Neutrophil (primary cell): ENCODE results near the gene PRXL2B.

Experiments
- H3K27ac ChIP-seq: fragments of 200-600 bp; sonication (generic); 2 replicates; pipeline ENCODE4 v1.5.1; 2016; ENCODE audit warnings: mild to moderate bottlenecking, moderate library complexity
- H3K27me3 ChIP-seq: fragments of 200-600 bp; sonication (generic); 2 replicates; pipeline ENCODE4 v1.6.0; 2016; ENCODE audit warnings: mild to moderate bottlenecking
- H3K36me3 ChIP-seq: fragments of 200-600 bp; sonication (generic); 2 replicates; pipeline ENCODE4 v1.5.1; 2017
- H3K4me1 ChIP-seq, 2 experiments: fragments of 200-600 bp in 1 of 2; sonication (generic) in 1 of 2; 1 replicate in 1 of 2; 2 replicates in 1 of 2; pipeline versions ENCODE4 v1.5.1 to v1.6.1; 2013 to 2016; ENCODE audit warnings: low read depth in 1 of 2, low read length in 1 of 2, mild to moderate bottlenecking in 1 of 2, moderate library complexity in 1 of 2; ENCODE audit not compliant: control insufficient read depth in 1 of 2, insufficient read depth in 1 of 2
- H3K4me3 ChIP-seq, 2 experiments: fragments of 200-600 bp in 1 of 2; sonication (generic) in 1 of 2; 1 replicate in 1 of 2; 2 replicates in 1 of 2; pipeline ENCODE4 v1.5.1; 2013 to 2016; ENCODE audit warnings: low read depth in 1 of 2, low read length in 1 of 2, mild to moderate bottlenecking in 1 of 2, moderate library complexity in 1 of 2
- H3K9me3 ChIP-seq: fragments of 200-600 bp; sonication (generic); 2 replicates; pipeline ENCODE4 v1.5.1; 2016
- CTCF ChIP-seq: fragments of 200-600 bp; sonication (generic); IDR thresholded peaks from 2 replicates; pipeline ENCODE4 v1.5.1; 2016; ENCODE audit warnings: antibody characterized with exemption

PRXL2B gene

DNA sequence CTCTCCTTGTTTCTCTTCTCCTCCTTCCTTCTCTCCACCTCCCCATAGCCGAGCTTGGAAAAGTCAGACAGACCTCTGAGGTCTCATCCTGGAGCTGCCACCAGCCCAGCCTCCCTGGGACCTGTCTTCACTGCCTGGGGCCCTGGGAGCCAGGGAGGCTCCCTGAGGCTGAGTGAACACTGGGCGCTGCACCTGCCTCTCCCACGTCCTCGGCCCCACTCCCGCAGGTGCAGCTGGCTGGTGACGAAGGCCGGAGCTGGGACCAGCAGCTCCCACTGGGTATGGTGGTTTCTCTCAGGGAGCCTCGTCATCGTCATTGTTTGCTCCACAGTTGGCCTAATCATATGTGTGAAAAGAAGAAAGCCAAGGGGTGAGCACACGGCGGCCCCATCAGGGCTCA is 25.1 kb upstream of the PRXL2B start:
- Histone ChIP-seq H3K27me3 (no peaks in the 10 kb centered on the region), H3K36me3 (peaks cover 70% of the 10 kb centered on the region), H3K27ac (peak overlapping the region; percentile 50), H3K9me3 (no peaks in the 10 kb centered on the region), H3K4me1 (peaks cover 16 to 21% of the 10 kb centered on the region in 2 experiments), H3K4me3 (no peak overlapping the region)
- no peak for TF ChIP-seq CTCF

DNA sequence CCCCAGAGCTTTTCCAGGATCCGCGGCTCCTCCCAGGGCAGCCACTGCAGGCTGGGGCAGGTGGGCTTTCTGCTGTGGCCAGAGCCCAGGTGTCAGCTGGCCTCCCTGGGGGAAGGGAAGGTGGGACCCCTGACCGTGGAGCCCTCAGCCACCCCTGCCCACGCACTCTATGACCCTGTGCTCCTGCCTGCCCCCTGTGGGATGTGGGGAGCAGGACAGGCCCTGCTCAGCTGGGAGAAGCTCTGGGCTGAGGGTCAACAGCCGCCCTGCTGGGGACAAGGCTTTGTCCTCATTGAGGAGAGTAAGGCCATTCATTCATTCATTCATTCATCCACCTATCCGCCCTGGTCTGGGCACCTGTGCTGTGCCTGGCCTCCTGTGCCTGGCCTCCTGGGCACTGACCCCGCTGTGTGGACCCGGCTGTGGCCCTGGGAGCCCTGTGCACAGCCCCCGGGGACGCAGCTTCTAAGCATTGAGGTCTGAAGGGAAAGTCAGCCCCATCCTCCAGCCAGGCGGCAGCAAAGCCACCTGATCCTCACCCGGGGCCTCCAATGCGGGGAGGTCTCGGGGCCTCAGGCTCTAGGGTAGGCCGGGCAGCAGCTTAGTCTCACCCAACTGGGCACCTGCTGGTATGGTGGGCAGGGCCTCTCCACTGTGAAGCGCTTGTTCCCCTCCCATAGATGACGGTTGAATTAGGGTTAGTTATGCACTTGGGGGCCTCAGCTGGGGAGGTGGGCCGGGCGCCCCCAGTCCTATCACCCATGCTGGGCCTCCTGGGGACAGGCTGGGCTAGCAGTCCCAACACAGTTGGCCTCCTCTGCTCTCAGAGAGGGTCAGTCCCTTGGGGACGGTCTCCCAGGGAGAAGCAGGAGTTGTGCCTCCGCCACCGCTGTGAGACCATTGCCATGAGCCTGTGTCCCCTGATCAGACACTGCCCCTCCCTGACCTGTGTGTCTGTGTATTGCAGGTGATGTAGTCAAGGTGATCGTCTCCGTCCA is 24.4 kb upstream of the PRXL2B start:
- Histone ChIP-seq H3K27me3 (no peaks in the 10 kb centered on the region), H3K36me3 (peaks cover 70% of the 10 kb centered on the region), H3K4me1 (peaks cover 10 to 16% of the 10 kb centered on the region in 2 experiments), H3K9me3 (no peaks in the 10 kb centered on the region), H3K4me3 (no peak overlapping the region), H3K27ac (peak overlapping the region; percentile 50)
- TF ChIP-seq CTCF = peak; percentile 69

- peak overlapping the region; percentile 36 for H3K27ac ChIP-seq
- peaks cover 62% of the 10 kb centered on the region for H3K36me3 ChIP-seq
- TF ChIP-seq CTCF = no peak
- peaks cover 0 to 6% of the 10 kb centered on the region in 2 experiments for H3K4me1 ChIP-seq
- H3K27me3 ChIP-seq = no peaks in the 10 kb centered on the region
- H3K9me3 ChIP-seq = no peaks in the 10 kb centered on the region
- no peak overlapping the region for H3K4me3 ChIP-seq
These were observed 23.4 kb upstream of the PRXL2B start for GRCh38 chr1:2563205-2563604.

GRCh38 chr1:2564006-2564814 is 22.4 kb upstream of the PRXL2B start:
- Histone ChIP-seq H3K27me3 (no peaks in the 10 kb centered on the region), H3K4me1 (no peaks in the 10 kb centered on the region), H3K9me3 (no peaks in the 10 kb centered on the region), H3K36me3 (peaks cover 52% of the 10 kb centered on the region), H3K4me3 (no peak overlapping the region), H3K27ac (peak overlapping the region; percentile 36)
- TF ChIP-seq CTCF = no peak

DNA sequence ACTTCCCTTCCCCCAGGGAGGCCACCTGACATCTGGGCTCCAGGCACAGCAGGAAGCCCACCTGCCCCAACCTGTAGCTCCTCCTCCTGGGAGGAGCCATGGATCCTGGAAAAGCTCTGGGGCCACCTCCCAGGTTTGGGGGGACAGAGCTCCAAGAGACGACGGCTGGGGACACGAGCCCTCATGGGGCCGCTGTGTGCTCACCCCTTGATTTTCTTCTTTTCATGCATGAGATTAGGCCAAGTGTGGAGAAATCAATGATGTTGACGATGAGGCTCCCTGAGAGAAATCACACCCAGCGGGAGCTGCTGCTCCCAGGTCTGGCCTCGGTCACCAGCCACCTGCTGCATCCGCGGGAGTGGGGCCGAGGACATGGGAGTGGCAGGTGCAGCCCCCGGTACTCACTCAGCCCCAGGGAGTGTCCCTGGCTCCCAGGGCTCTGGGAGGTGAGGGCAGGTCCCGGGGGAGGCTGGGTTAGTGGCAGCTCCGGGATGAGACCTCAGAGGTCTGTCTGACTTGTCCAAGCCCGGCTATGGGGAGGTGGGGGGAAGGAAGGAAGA is 21.7 kb upstream of the PRXL2B start:
- H3K9me3 ChIP-seq = no peaks in the 10 kb centered on the region
- no peak overlapping the region for H3K4me3 ChIP-seq
- no peaks in the 10 kb centered on the region for H3K4me1 ChIP-seq
- no peak for TF ChIP-seq CTCF
- H3K27me3 ChIP-seq = no peaks in the 10 kb centered on the region
- peaks cover 45% of the 10 kb centered on the region for H3K36me3 ChIP-seq
- peak overlapping the region; percentile 36 for H3K27ac ChIP-seq
